Measurements from ENCODE around the gene BARX1.

Gene BARX1

DNA sequence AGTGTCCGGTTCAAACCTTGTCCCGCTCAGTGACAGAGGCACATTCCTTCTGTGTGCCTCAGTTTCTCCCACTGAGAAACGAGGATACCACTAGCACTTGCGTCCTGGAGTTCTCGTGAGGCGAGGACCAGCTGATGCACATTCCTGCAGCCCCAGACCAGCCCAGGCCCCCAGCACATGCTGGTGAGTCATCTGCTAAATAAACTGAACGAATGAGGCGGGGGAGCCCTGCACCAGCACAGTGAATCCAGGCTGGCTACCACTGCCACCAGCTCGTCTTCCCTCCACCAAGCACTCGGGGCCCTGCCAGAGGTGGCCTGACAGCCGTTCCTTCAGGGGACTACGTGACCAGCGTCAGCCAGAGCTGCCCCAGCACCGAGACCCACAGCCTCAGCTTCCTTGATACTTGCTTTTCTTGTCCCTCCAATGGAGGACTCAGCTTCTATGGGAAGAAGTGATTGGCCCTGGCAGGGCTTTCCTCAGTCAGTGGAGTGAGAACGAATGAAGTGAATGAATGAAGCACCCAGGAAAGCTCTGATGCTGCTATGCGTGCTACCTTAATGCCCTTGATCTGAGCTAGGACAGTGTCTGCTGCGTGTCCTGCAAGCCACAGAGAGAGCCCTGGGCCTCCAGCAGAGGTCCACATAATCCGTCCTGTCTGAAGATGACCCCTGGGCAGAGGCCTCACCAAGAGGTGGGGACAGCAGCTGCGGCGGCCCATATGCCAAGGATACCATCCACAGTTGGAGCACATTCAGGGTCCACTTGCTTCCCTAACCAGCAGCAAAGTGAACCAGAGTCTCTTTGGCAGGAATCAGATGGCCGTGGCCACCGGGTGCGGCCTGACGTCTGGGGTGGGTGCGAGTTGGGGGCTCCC is 13.5 kb upstream of the BARX1 start:
- Histone ChIP-seq H3K9ac (ENCODE audit: low read length) (no peak overlapping the region), H3K79me2 (ENCODE audit: insufficient read depth, low read length) (no peaks in the 10 kb centered on the region), H3K27me3 (ENCODE audit: low read length) (no peaks in the 10 kb centered on the region), H3K36me3 (ENCODE audit: low read length) (no peaks in the 10 kb centered on the region), H4K20me1 (ENCODE audit: low read depth, low read length) (no peaks in the 10 kb centered on the region), H3K9me3 (ENCODE audit: insufficient read depth, low read length) (no peaks in the 10 kb centered on the region), H2AFZ (ENCODE audit: low read depth, low read length, severe bottlenecking) (no peak overlapping the region), H3F3A (ENCODE audit: insufficient read depth) (no peaks in the 10 kb centered on the region), H3K4me3 (ENCODE audit: insufficient read depth, low read length, poor library complexity, severe bottlenecking) (no peak overlapping the region), H3K27ac (ENCODE audit: low read depth, low read length) (no peak overlapping the region), H3K4me2 (ENCODE audit: low read depth, low read length, poor library complexity, severe bottlenecking) (no peak overlapping the region), H3K9me2 (replicated peaks; ENCODE audit: insufficient read depth, low read length) (no peaks in the 10 kb centered on the region)
- TF ChIP-seq EZH2phosphoT487 (conservative IDR thresholded peaks at IDR 0.05; ENCODE audit: low read length), result no peak
- TF ChIP-seq CTCF (IDR thresholded peaks at IDR 0.05; ENCODE audit: insufficient read depth, low read length, poor library complexity, severe bottlenecking), result no peak

DNA sequence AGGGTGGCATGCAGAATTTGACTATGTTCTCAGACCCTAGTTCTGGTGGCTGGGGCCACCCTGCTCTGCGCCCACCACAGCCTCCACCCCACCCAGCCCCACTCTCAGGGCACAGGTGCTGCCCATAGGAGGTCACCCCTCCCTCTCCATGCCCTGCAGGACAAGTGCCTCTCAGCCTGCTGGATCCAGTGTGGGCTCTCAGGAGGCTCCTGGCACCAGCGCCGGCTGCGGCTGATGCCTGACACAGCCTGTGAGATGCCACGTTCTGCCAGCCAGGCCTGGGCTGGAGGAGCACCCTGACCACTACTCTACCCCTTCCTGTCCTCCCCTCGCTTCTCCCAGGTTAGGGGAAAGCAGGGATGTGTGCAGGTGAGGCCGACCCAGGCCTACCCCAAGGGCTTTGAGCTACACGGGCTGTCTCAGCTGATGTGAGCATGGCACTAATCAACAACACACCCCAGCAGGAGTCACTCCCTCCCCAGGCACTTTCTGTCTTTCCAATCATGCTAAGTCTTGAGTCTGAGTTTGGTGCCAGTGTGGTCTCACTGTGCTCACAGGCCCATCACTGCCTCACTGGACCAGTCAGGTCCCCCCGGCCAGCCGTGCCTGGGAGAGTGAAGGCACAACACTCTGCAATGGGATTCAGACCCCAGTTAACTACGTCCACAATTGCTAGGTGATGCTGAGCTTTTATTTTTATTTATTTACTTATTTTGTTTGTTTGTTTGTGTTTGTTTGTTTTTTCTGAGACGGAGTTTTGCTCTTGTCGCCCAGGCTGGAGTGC is 12.1 kb upstream of the BARX1 start:
- no peaks in the 10 kb centered on the region for H3K36me3 ChIP-seq (ENCODE audit: low read length)
- no peaks in the 10 kb centered on the region for H3K27me3 ChIP-seq (ENCODE audit: low read length)
- H4K20me1 ChIP-seq (ENCODE audit: low read depth, low read length), result no peaks in the 10 kb centered on the region
- H3K9me2 ChIP-seq (replicated peaks; ENCODE audit: insufficient read depth, low read length), result no peaks in the 10 kb centered on the region
- no peak overlapping the region for H3K9ac ChIP-seq (ENCODE audit: low read length)
- no peak overlapping the region for H2AFZ ChIP-seq (ENCODE audit: low read depth, low read length, severe bottlenecking)
- H3K79me2 ChIP-seq (ENCODE audit: insufficient read depth, low read length), result no peaks in the 10 kb centered on the region
- H3K27ac ChIP-seq (ENCODE audit: low read depth, low read length), result no peak overlapping the region
- no peak overlapping the region for H3K4me2 ChIP-seq (ENCODE audit: low read depth, low read length, poor library complexity, severe bottlenecking)
- H3F3A ChIP-seq (ENCODE audit: insufficient read depth), result no peaks in the 10 kb centered on the region
- no peaks in the 10 kb centered on the region for H3K9me3 ChIP-seq (ENCODE audit: insufficient read depth, low read length)
- TF ChIP-seq CTCF (IDR thresholded peaks at IDR 0.05; ENCODE audit: insufficient read depth, low read length, poor library complexity, severe bottlenecking) (no peak), EZH2phosphoT487 (conservative IDR thresholded peaks at IDR 0.05; ENCODE audit: low read length) (no peak)
- H3K4me3 ChIP-seq (ENCODE audit: insufficient read depth, low read length, poor library complexity, severe bottlenecking), result no peak overlapping the region

DNA sequence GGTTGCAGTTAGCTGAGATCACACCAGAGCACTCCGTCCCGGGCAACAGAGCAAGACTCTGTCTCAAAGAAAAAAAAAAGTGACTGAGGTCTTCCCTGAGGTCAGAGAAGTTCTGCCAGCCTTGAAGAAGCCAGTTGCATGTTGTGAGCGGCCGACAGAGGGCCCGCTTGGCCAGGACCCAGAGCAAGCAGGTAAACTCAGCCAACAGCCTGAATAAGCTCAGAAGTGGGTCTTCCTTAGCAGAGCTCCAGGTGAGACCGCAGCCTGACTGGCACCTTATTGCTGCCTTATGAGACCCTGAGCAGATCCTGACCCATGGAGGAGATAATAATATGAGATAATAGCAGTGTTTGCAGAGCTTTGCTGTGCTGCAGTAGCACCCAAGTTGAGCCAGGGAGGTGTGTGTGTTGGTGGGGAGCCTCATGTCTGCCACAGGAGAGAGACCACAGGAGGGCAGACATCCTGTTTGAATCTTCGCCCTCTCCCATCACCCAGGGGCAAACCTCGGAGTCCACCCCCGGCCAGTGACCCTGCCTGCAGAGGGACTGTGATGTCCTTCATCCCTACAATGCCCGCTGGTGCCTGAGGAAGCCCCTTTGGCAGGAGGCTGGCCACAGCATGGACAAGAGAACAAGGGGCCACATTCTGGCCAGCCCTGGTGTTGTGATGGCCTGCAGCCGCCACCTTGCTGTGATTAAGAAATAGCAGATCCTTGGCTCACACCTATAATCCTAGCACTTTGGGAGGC is 10.8 kb upstream of the BARX1 start:
- Histone ChIP-seq H3F3A (ENCODE audit: insufficient read depth) (no peaks in the 10 kb centered on the region), H3K27ac (ENCODE audit: low read depth, low read length) (no peak overlapping the region), H3K9me3 (ENCODE audit: insufficient read depth, low read length) (no peaks in the 10 kb centered on the region), H3K9ac (ENCODE audit: low read length) (no peak overlapping the region), H3K4me3 (ENCODE audit: insufficient read depth, low read length, poor library complexity, severe bottlenecking) (no peak overlapping the region), H4K20me1 (ENCODE audit: low read depth, low read length) (no peaks in the 10 kb centered on the region), H2AFZ (ENCODE audit: low read depth, low read length, severe bottlenecking) (no peak overlapping the region), H3K36me3 (ENCODE audit: low read length) (no peaks in the 10 kb centered on the region), H3K9me2 (replicated peaks; ENCODE audit: insufficient read depth, low read length) (no peaks in the 10 kb centered on the region), H3K4me2 (ENCODE audit: low read depth, low read length, poor library complexity, severe bottlenecking) (no peak overlapping the region), H3K27me3 (ENCODE audit: low read length) (no peaks in the 10 kb centered on the region), H3K79me2 (ENCODE audit: insufficient read depth, low read length) (no peaks in the 10 kb centered on the region)
- TF ChIP-seq CTCF (IDR thresholded peaks at IDR 0.05; ENCODE audit: insufficient read depth, low read length, poor library complexity, severe bottlenecking) (no peak), EZH2phosphoT487 (conservative IDR thresholded peaks at IDR 0.05; ENCODE audit: low read length) (no peak)
